Measurements from ENCODE around the gene RHNO1.
"Not testable (repeated sequence)": the region's sequence is repeated elsewhere in the genome, so short reads cannot be mapped to it uniquely, and the experiment has no call there.

RHNO1 gene

DNA sequence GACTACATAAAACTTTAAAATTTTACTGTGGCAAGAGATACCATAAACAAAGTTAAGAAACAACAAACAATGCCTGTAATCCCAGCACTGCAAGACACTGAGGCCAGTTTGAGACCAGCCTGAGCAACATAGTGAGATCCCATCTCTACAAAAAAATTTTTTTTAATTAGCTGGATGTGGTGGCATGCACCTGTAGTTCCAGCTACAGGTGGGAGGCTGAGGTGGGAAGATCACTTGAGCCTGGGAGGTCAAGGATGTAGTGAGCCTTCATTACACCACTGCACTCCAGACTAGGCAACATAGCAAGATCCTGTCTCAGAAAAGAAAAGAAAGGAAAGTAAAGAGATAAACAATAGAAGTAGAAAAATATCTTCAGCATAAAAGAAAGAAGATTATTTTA, 16.9 kb upstream of the RHNO1 start:
- no peak for DNase-seq

DNA sequence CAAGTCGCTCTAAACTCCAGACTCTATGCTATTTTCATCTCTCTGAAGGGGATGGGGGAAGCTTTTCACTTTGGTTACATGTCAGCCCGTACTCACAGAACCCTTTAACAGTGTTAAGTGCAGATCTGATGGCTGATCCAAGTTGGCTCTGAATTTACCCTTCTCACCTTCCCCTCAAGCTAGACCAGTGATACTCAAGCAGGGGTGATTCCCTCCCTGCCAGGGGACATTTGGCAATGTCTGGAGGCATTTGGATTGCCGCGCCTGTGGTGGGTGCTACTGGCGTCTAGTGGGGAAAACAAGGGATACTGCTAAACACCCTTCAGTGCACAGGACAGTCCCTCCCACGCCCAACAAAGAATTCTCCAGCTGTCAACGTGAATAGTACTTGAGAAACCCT, 14.1 kb upstream of the RHNO1 start:
- DNase-seq: no peak

DNA sequence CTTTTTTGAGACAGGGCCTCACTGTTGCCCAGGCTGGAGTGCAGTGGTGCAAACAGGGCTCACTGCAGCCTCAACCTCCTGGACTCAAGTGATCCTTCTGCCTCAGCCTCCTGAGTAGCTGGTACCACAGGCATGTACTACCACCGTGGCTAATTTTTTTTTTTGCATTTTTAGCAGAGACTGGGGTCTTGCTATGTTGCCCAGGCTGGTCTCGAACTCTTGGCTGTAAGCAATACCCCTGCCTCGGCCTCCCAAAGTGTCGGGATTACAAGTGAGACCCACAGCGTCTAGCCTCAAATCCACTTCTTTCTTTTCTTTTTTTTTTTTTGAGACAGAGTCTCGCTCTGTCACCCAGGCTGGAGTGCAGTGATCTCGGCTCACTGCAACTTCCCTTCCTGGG, 13.6 kb upstream of the RHNO1 start:
- not testable (repeated sequence) for DNase-seq

DNA sequence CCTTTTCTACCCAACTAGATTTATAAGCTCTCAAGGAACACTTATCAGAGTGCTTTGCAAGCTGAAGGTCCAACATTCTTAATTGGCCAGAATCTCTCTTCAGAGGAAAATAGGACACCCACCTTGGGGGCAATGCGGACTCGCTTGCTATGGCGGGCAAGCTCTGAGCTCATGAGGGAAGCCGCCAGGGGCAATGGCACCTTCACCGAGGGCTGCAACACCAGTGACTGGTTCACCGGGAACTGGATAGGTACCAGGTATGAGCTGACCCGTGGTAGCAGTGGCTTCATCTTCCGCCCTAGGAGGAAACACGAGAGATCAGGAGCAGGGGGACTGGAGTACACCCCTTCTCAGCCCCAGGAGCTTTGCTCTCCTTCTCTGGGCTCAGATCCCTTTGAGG, 12.8 kb upstream of the RHNO1 start:
- no peak for DNase-seq

DNA sequence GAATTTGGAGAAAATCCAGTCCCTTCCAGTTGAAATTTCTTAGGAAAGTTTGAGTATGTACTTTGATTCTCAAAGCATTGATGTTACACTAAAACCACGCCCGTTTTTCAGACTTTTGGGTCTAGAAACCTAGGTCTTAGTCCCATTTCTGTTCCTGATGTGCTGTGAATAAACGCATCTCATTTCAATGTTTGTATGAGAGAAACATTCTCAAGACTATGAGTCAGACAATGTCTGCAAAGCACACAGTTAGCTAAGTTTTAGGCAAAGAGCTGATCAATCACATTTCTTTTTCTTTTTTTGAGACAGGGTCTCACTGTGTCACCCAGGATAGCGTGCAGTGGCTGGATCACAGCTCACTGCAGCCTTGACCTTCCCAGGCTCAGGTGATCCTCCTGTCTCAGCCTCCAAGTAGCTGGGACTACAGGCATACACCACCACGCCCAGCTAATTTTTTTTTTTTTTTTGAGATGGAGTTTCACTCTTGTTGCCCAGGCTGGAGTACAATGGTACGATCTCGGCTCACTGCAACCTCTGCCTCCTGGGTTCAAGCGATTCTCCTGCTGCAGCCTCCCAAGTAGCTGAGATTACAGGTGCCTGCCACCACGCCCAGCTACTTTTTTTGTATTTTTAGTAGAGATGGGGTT, 7.9 kb upstream of the RHNO1 start:
- not testable (repeated sequence) for DNase-seq

DNA sequence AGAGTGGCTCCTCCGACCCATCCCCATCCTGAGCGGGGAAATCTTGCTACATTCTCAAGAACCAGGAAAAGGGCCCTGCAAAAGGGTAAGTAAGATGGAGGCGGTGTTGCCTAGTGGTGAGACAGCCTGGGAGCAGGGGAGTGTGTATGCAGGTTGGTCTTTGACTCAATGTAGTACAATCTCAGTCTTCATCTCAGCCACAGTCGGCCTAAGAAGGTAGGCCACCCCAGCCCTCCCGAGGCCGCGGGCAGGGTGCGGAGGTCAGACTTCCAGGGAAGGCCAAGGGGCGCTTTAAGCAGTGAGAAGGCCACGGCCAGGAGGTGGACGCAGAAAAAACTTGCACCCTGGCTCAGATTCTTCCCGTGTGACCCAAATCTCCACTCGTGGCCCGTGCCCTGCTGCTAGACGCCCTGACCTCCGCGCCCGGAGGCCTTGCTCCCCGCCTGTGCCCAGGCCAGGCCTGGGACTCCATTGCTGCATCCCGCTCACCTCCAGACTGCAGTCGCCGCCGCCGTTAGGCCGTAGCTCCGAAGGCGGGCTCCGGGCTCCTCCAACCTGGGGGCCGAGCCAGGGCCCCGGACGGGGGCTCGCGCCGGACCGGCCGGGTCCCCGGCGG, 484 bp upstream of the RHNO1 start:
- no peak for DNase-seq

DNA sequence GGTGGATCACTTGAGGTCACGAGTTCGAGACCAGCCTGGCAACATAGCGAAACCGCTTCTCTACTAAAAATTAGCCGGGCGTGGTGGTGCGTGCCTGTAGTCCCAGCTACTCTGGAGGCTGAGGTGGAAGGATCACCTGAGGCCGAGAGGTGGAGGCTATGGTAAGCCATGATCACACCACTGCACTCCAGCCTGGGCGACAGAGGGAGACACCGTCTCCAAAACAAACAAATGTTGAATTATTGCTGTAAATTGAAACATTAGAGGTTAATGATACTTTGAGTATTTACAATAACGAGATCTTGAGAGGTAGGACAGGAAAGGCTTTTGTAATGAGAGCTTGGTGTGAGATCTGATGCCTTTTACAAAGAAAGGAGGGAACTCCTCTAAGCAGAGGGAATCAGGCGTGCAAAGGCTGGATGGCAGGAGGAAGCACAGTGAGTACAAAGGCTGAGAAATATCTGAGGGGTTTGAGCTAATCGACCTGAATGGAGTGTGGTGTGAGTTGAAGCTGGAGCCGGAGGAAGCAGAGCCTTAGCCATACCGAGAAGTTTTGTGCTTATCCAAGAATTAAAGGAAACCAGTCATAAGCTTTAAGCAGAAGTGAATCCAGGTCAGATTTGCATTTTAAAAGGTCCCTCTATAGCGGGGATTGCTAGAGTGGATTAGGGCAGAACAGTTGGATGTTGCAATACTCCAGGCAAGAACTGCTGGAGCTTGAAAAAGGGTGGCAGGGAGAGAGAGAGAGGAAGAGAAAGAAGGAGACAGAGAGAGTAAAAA, 1.1 kb downstream of the RHNO1 start:
- no peak for DNase-seq

DNA sequence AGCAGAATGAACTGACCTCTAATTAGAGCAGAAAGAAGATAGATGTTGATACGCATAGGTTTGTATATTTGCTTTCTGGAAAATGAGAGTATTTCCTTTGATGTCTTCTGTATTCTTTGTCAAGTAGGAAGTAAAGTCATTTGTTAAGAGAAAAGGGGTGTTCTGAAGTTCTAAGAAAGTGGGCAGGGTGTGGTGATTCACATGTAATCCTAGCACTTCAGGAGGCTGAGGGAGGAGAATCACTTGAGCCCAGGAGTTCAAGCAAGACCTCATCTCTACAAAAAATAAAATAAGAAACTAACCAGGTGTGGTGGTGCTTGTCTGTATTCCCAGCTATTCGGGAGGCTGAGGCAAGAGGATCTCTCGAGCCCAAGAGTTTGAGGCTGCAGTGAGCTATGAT, 2.8 kb downstream of the RHNO1 start:
- no peak for DNase-seq

DNA sequence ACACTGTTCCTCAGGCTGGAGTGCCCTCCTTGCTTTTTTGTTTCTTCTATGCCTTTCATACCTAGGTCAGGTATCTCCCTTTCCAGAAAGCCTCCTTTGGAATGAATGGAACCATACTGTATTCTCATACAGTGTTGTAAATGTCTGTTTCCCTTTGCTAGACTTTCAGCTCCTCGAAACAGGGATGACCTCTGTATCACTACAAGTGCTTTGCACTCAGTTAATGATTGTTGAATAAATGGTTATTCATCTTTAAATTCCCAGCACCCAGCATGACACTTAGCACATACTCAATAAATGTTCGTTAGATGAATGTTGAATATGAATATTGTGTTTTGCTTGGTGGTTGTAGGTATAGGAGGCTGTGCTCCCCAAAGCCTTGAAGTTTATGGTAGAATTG, 7.8 kb downstream of the RHNO1 start:
- no peak for DNase-seq

DNA sequence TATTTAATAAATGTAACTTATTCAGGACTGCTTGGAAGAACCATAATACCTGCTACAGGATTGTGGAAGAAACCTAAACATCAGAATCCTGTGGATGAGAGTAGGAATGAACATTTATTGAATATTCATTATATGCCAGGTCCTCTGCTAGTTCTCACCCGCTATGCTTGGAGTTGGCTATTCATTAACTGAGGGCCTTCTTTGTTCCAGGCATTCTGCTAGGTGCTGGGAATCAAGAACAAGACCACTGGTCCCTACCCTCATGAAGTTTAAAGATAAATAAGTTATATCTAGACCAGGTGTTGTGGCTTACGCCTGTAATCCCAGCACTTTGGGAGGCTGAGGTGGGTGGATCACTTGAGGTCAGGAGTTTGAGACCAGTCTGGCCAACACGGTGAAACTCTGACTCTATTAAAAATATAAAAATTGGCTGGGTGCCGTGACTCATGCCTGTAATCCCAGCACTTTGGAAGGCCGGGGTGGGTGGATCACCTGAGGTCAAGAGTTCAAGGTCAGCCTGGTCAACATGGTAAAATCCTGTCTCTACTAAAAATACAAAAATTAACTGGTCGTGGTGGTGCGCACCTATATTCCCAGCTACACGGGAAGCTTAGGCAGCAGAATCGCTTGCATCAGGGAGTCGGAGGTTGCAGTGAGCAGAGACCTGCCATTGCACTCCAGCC, 9.9 kb downstream of the RHNO1 start:
- no peak for DNase-seq

DNA sequence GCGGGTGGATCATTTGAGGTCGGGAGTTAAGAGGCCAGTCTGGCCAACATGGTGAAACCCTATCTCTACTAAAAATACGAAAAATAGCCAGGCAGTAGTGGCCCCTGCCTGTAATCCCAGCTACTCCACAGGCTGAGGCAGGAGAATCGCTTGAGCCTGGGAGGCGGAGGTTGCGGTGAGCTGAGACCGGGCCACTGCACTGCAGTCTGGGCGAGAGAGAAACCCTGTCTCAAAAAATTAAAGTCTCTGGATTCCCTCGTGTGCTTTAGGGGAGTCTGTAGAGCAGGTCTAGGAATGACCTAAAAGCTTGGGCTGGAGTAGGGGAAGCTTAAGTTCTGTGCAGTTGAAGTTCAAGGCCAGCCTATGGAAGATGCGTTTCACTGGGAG, 13.0 kb downstream of the RHNO1 start:
- DNase-seq: no peak

DNA sequence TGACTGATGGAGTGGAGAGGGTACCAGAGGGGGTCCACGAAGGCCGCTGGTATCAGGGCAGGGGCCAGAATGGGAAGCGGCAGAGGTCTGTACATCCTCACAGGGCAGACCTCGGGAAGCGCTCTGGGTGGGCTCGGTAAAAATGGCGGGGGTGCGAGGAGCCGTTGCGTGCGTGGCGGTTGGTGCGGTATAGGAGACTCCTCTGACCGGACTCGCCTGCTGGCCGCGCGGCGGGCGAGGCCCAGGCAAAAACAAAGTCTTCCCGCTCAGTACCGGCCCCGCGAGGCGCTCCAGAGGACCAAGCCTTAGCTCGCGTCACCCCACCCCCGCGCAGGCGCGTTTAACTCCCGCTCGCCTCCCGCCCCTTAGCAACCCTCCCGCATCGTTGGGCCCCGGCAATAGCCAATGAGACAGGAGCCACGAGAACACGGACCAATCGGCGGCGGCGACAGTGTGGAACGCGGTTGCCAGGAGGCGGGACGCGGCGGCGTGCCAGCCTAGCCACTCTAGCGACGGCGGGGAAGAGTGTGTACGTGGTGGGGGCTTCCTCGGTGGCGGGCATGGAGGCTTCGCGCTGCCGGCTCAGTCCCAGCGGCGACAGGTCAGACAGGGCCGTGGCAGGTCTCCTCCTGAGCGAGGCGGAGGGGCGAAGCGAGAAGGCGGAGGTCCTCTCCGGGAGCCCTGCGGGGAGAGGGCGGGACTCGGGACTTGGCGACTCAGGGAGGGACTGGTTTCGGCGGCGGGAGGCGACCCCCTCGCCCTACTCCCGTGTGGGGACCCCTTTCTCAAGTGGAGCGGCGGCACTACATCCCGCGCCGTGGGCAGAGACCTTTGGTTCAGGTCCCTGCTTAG, 13.6 kb downstream of the RHNO1 start, which contains the start of gene TULP3:
Gene TULP3, plus strand, starts transcription at position 504 of the 852 bp plus-strand sequence. Its CDS starts 57 bp downstream, at position 561.
- peak; percentile 95 to 98 (median 98) for DNase-seq

DNA sequence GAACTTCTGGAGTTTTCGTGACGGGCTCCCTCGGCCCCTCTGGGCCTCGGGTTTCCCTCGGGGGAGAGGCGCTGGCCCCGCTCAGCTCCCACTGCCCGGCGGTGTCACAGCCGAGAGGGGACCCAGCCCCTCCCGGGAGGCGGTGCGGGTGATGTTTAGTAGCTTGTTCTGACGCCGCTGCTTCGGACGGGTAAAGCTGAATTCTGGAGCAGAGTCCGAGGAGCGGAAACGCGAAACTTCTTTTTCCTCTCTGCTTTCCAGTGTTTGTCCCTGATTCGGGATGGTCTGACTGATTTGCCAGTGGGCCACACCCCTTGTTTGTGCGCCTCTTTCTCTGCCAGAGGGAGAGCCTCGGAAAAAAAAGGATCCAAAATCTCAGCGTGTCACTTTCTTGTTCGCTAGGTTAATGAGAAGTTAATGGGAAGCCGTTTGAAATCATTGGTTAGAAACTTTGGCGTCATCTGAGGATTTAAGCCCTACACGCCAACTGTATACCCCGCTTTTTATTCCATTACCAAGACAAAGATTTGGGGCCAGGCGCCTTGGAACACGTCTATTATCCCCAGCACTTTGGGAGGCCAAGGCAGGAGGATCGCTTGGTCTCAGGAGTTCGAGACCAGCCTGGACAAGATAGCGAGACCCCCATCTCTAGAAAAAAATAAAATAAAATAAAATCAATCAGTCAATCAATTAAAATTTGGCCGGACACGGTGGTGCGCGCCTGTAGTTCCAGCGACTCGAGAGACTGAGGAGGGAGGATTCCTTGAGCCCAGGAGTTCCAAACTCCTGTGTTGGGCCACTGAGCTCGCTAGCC, 14.4 kb downstream of the RHNO1 start:
- peak in 2 of 4 experiments; percentile 24 to 36 for DNase-seq

DNA sequence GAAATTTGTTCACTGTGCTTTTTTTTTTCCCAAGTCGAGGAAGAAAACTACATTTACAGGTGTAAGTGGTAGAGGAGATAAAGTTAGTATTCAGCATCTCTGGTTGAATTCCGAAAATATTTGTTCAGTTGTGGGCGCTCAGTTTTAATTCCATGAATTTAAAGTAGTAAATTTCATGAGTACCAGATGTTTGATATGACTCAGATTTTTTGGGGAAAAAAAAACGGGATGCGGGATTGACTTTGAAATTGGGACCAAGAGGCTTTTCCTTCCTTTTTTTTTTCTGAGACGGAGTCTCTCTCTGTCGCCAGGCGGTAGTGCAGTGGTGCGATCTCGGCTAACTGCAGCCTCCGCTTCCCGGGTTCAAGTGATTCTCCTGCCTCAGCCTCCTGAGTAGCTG, 15.2 kb downstream of the RHNO1 start:
- DNase-seq: no peak

DNA sequence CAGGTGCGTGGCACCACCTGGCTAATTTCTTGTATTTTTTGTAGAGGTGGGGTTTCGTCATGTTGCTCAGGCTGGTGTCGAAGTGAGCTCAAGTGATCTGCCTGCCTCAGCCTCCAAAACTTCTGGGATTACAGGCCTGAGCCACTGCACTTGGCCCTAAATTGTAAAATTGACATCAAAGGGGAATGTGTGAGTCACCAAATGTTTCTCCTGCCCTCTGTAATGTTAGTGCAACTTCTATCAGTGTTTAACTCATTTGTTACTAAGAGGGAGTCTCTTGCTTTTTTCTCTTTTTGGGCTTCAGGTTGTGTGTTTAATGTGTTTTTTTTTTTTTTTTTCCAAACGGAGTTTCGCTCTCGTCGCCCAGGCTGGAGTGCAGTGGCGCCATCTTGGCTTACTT, 16.0 kb downstream of the RHNO1 start:
- DNase-seq: no peak

DNA sequence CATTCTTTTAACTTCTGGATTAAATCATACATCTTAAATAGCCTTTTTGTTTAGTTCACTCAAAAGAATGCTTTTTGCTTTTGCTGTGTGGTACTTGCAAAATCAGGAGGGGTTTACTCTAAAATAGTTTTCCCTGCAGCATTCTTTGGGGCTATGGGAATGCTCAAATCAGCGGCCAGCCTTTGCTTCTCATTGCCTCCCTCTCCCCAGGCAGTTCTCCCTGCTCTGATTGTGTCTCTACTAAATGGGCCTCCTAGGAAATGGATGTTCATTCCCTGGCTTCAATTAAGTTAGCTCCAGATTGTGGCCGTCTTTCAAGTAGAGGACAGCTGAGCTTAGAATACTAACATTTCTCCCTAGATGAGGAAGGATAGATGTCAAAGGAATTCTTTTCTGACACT, 18.0 kb downstream of the RHNO1 start:
- no peak for DNase-seq

DNA sequence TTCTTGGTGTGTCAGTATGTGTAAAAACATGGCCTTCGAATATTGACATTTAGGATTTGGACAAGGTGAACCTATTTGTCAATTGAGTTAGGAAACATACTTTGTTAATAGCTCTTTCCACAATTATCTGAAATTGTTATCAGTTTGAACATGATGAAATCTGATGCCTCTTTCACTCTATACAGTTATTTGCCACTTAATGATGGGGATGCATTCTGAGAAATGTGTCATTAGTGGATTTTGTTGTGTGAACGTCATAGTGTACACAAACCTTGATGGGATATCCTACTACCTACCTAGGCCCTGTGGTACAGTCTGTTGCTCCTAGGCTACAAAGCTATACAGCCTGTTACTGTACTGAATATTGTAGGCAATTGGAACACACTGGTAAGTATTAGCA, 18.5 kb downstream of the RHNO1 start:
- DNase-seq: no peak

DNA sequence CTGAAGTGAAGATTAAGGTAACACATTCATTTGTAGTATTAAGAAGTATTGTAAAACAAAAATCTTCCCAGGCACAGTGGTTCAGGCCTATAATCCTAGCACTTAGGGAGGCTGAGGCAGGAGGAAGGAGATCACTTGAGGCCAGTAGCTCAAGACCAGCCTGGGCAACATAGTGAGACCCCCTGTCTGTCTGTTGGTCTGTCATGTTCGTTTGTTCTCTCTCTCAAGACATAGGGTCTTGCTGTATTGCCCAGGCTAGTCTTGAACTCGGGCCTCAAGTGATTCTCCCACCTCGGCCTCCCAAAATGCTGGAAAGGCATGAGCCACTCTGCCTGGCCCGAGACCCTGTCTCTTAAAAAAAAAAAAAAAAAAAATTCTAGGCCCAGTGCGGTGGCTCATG, 20.4 kb downstream of the RHNO1 start:
- no peak for DNase-seq

DNA sequence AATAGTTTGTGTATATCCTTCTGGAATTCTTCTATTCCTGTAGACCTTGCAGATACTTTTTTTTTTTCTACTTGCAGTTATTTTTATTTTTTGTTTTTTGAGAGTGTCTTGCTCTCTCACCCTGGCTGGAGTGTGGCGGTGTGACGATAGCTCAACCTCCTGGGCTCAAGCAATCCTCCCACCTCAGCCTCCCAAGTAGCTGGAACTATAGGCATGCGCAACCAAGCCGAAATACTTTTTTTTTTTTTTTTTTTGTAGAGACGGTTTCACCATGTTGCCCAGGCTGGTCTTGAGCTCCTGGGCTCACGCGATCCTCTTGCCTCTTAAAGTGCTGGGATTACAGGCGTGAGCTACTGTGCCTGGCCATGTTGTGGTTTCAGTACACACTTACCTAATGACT, 23.6 kb downstream of the RHNO1 start:
- DNase-seq: no peak

DNA sequence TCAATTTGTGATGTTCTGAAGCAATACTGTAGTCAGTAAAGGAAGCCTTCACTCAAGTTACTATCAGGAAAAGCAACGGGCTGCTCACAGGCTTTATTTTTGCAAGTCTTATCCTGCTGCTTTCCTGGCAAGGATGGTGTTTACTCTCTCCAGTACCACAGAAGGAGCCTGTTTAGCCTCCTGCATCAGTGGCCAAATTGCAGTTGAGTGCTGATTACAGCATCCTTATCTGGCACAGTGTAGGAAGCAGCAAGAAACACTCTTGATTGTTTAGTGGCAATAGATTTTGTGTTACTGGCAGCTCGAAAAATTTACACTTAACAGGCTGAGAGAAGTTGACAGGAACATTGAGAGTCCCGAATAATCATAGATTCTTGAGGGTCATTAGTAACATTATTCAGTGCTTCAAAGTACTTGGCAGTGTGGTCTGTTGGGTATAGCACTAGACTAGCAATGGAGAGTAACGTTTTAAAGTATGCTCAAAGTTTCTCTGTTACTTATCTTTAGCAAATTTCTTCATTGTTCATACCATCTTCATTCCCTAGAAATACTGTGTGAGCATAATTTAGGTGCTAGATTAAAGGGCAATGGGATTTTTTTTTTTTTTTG, 25.4 kb downstream of the RHNO1 start:
- DNase-seq: no peak

DNA sequence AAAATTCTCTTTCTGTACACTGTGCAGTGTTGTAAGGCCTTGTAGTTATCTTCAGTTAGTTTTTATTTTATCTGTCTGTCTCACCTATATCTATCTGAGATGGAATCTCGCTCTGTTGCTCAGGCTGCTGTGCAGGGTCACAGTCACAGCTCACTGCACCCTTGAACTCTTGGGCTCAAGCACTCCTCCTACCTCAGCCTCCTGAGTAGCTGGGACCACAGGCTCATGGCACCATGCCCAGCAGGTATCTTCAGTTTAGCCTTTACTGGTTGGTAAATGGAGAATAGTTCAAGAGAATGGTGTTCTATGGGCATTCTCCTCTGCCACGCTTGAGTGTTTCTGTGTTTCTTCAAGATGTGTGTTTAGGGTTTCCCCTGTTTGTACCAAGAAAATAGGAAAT, 27.2 kb downstream of the RHNO1 start:
- DNase-seq: no peak
